GM19438 (cell line): ENCODE measurements around the gene SLC35B4.
A peak's percentile ranks its signal among the peaks of the same experiment; 100 is the strongest.

Source experiments
- ATAC-seq: cut with Tn5 transposase; IDR thresholded peaks from one replicate; pipeline ENCODE4 v1.9.1; 2021; ENCODE audit warnings: low read depth; ENCODE audit not compliant: unreplicated experiment

Gene SLC35B4

GRCh38 chr7:134332892-134333291, 16.2 kb upstream of the SLC35B4 start:
- no peak for ATAC-seq

GRCh38 chr7:134331393-134331792, 14.7 kb upstream of the SLC35B4 start:
- ATAC-seq, result no peak

- ATAC-seq, result no peak
These were observed 14.2 kb upstream of the SLC35B4 start for GRCh38 chr7:134330974-134331373.

- ATAC-seq, result no peak
These were observed 13.1 kb upstream of the SLC35B4 start for GRCh38 chr7:134329614-134330346.

GRCh38 chr7:134328900-134329299, 12.2 kb upstream of the SLC35B4 start:
- no peak for ATAC-seq

GRCh38 chr7:134327896-134328295, 11.2 kb upstream of the SLC35B4 start:
- peak; percentile 81 for ATAC-seq

GRCh38 chr7:134324107-134324506, 7.4 kb upstream of the SLC35B4 start:
- ATAC-seq, result no peak

GRCh38 chr7:134320201-134320600, 3.5 kb upstream of the SLC35B4 start:
- ATAC-seq, result no peak

GRCh38 chr7:134318443-134318842, 1.7 kb upstream of the SLC35B4 start:
- no peak for ATAC-seq

GRCh38 chr7:134317434-134317833, 704 bp upstream of the SLC35B4 start:
- no peak for ATAC-seq

GRCh38 chr7:134315679-134316538, 821 bp downstream of the SLC35B4 start:
- no peak for ATAC-seq

GRCh38 chr7:134313543-134313942, 3.2 kb downstream of the SLC35B4 start:
- no peak for ATAC-seq

GRCh38 chr7:134312717-134313116, 4.0 kb downstream of the SLC35B4 start:
- ATAC-seq, result no peak

- no peak for ATAC-seq
These were observed 4.9 kb downstream of the SLC35B4 start for GRCh38 chr7:134311807-134312206.

- no peak for ATAC-seq
These were observed 8.2 kb downstream of the SLC35B4 start for GRCh38 chr7:134308548-134308947.

GRCh38 chr7:134307320-134307719, 9.4 kb downstream of the SLC35B4 start:
- ATAC-seq, result no peak

GRCh38 chr7:134302120-134302519, 14.6 kb downstream of the SLC35B4 start:
- no peak for ATAC-seq

- ATAC-seq, result no peak
These were observed 15.1 kb downstream of the SLC35B4 start for GRCh38 chr7:134301592-134301991.

GRCh38 chr7:134300988-134301387, 15.7 kb downstream of the SLC35B4 start:
- ATAC-seq, result no peak

GRCh38 chr7:134298902-134299683, 17.6 kb downstream of the SLC35B4 start:
- peak; percentile 60 for ATAC-seq

GRCh38 chr7:134297489-134297888, 19.2 kb downstream of the SLC35B4 start:
- no peak for ATAC-seq
